Hepatocyte (in vitro differentiated cells): ENCODE measurements around the gene MACROH2A1. TPM values are rescaled to one million over a fixed set of nuclear protein-coding genes. Genes with fewer than 3 reads are reported as not detected.

Experiments used
- DNase-seq: peaks from one replicate; pipeline ENCODE4 v3.0.0-alpha.2; 2016; ENCODE audit warnings: low spot score
- H2AFZ ChIP-seq: fragments of 200-600 bp; sonication (generic); 2 replicates; pipeline ENCODE4 v1.6.0; 2016; ENCODE audit warnings: antibody characterized with exemption, mild to moderate bottlenecking
- H3K27ac ChIP-seq: fragments of 200-600 bp; sonication (generic); 2 replicates; pipeline ENCODE4 v1.5.1; 2016; ENCODE audit warnings: mild to moderate bottlenecking
- H3K27me3 ChIP-seq: fragments of 200-600 bp; sonication (generic); 2 replicates; pipeline ENCODE4 v1.6.1; 2016
- H3K36me3 ChIP-seq: fragments of 200-600 bp; sonication (generic); replicated peaks from 2 replicates; pipeline ENCODE4 v1.5.1; 2016; ENCODE audit warnings: low read depth; ENCODE audit not compliant: insufficient read depth
- H3K4me1 ChIP-seq: fragments of 200-600 bp; sonication (generic); 2 replicates; pipeline ENCODE4 v1.5.1; 2016; ENCODE audit warnings: mild to moderate bottlenecking, moderate library complexity; ENCODE audit not compliant: insufficient read depth
- H3K4me2 ChIP-seq: fragments of 200-600 bp; sonication (generic); 2 replicates; pipeline ENCODE4 v1.6.0; 2016
- H3K4me3 ChIP-seq: fragments of 200-600 bp; sonication (generic); 2 replicates; pipeline ENCODE4 v1.5.1; 2016; ENCODE audit warnings: mild to moderate bottlenecking
- H3K79me2 ChIP-seq: fragments of 200-600 bp; sonication (generic); 2 replicates; pipeline ENCODE4 v1.6.0; 2017; ENCODE audit warnings: mild to moderate bottlenecking
- H3K9me2 ChIP-seq: fragments of 200-600 bp; sonication (generic); replicated peaks from 2 replicates; pipeline ENCODE4 v1.6.0; 2017; ENCODE audit warnings: mild to moderate bottlenecking; ENCODE audit not compliant: insufficient read depth
- H3K9me3 ChIP-seq: fragments of 200-600 bp; sonication (generic); 2 replicates; pipeline ENCODE4 v1.5.1; 2016; ENCODE audit warnings: low read depth, mild to moderate bottlenecking
- H4K20me1 ChIP-seq: fragments of 200-600 bp; sonication (generic); 2 replicates; pipeline ENCODE4 v1.6.0; 2016; ENCODE audit warnings: mild to moderate bottlenecking; ENCODE audit not compliant: insufficient read depth, poor library complexity, severe bottlenecking
- EZH2 ChIP-seq: fragments of 200-600 bp; sonication (generic); IDR thresholded peaks from 2 replicates; pipeline ENCODE4 v1.6.1; 2016; ENCODE audit warnings: antibody characterized with exemption, mild to moderate bottlenecking, borderline replicate concordance
- EZH2phosphoT487 ChIP-seq: fragments of 200-600 bp; sonication (generic); IDR thresholded peaks from one replicate; pipeline ENCODE4 v1.6.1; 2018; ENCODE audit warnings: antibody characterized with exemption, mild to moderate bottlenecking, low read depth, moderate library complexity; ENCODE audit not compliant: unreplicated experiment, severe bottlenecking
- WGBS: methylation state at CpG from one replicate; pipeline ENCODE4 v1.1.6; 2016; ENCODE audit warnings: low lambda C conversion rate; ENCODE audit errors: missing lambda C conversion rate; 5-methylcytosine and 5-hydroxymethylcytosine counted together
- polyA plus RNA-seq: library from polyadenylated mRNA; unstranded; fragments of >200 nt; fragmentation: Nextera tagmentation; extraction: Ambion mirVana; gene quantifications from 2 replicates; pipeline ENCODE4 v1.2.1, GENCODE V29; 2016
- total RNA-seq: library from RNA; depleted of rRNA; stranded (reverse); fragments of >200 nt; gene quantifications from 2 replicates; pipeline ENCODE4 v1.2.3, GENCODE V29; 2014
- TF ChIP-seq, protein P1 (sequence below): fragments of 200-600 bp; sonication (generic); IDR thresholded peaks from 2 replicates; pipeline ENCODE4 v1.5.1; 2016; ENCODE audit warnings: antibody characterized with exemption, mild to moderate bottlenecking; ENCODE audit not compliant: poor library complexity

Gene MACROH2A1
- total and polyA plus RNA-seq, 2 experiments from 2014 or later: 198 to 304 TPM

DNA sequence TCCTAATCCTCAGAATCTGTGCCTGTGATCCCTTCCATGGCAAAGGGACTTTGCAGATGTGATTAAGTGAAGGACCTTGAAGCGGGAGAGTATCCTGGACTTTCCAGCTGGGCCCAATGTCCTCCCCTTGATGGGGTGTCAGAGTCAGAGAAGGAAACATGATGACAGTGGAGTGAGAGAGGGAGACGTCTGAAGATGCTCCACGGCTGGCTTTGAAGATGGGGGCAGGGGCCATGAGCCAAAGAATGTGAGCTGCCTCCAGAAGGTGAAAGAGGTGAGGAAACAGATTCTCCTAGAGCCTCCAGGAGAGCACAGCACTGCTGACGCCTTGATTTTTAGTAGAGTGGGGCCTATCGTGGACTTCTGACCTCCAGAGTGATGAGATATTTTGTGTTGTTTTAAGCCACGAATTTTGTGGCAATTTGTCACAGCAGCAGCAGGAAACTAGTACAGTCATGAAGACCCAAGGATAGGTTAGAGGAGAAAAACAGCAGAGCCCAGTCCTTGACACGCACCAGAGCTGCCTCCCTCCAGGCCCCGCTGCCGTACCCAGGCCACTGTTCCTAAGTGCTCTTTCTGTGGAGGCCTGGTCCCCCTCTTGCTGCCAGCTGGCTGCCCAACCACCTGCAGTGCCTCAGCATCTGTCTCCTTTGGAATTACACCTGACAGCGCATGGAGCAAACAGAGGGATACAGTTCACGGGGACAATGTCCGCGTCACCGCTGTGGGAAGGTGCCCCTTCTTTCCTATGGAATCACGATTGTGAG lies 78.1 kb downstream of the MACROH2A1 start:
- Histone ChIP-seq H3K27me3 (peaks cover 10% of the 10 kb centered on the region), H3K36me3 (no peaks in the 10 kb centered on the region), H3K9me3 (no peaks in the 10 kb centered on the region), H4K20me1 (no peaks in the 10 kb centered on the region), H3K79me2 (no peaks in the 10 kb centered on the region), H3K4me1 (peaks cover 9% of the 10 kb centered on the region), H3K4me3 (no peak overlapping the region), H3K4me2 (no peak overlapping the region), H3K27ac (no peak overlapping the region), H2AFZ (no peak overlapping the region), H3K9me2 (no peaks in the 10 kb centered on the region)
- TF ChIP-seq EZH2phosphoT487 (no peak), EZH2 (no peak)
- TF ChIP-seq, protein P1, sequence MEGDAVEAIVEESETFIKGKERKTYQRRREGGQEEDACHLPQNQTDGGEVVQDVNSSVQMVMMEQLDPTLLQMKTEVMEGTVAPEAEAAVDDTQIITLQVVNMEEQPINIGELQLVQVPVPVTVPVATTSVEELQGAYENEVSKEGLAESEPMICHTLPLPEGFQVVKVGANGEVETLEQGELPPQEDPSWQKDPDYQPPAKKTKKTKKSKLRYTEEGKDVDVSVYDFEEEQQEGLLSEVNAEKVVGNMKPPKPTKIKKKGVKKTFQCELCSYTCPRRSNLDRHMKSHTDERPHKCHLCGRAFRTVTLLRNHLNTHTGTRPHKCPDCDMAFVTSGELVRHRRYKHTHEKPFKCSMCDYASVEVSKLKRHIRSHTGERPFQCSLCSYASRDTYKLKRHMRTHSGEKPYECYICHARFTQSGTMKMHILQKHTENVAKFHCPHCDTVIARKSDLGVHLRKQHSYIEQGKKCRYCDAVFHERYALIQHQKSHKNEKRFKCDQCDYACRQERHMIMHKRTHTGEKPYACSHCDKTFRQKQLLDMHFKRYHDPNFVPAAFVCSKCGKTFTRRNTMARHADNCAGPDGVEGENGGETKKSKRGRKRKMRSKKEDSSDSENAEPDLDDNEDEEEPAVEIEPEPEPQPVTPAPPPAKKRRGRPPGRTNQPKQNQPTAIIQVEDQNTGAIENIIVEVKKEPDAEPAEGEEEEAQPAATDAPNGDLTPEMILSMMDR: no peak
- no peak for DNase-seq
- WGBS: 91% methylated on average over 15 of the region's 15 CpGs

DNA sequence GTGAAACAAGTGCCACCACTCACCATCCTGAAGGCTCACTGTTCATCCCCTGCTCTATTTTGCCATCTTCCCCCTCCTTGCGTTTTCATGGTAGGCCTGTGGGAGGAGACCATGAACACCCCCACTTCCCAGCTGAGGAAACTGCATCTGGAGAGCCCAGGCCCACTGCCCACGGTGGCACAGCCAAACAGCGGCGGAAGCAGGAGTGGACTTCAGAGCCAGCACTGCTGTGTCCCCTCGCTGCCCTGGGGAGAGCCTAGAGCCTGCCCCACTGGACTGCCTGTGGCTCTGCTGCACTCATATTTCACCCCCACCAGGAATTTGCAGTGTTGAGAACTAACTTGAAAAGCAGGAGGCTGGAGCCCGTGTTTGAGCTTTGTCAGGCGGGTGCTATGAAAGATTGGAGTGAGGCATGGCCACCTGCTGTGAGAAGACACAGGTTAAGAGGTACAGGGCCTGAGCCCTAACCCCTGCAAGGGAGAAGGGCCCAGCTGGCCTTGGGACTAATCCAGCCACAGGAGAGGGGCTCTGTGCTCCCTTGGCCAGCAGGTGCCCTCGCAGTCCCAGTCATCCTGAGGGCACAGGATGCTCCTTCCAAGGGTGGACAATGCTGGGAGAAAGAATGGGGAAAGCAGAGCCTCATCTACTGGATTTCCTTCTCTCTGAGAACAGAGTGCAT lies 79.0 kb downstream of the MACROH2A1 start:
- Histone ChIP-seq H3K36me3 (no peaks in the 10 kb centered on the region), H3K79me2 (no peaks in the 10 kb centered on the region), H3K4me1 (peaks cover 9% of the 10 kb centered on the region), H3K9me3 (no peaks in the 10 kb centered on the region), H3K27me3 (peaks cover 10% of the 10 kb centered on the region), H4K20me1 (no peaks in the 10 kb centered on the region), H3K4me2 (no peak overlapping the region), H3K4me3 (no peak overlapping the region), H2AFZ (no peak overlapping the region), H3K9me2 (no peaks in the 10 kb centered on the region), H3K27ac (no peak overlapping the region)
- TF ChIP-seq, protein P1: no peak
- TF ChIP-seq EZH2: no peak
- TF ChIP-seq EZH2phosphoT487: no peak
- no peak for DNase-seq
- 85% methylated on average over 8 of the region's 8 CpGs for WGBS

DNA sequence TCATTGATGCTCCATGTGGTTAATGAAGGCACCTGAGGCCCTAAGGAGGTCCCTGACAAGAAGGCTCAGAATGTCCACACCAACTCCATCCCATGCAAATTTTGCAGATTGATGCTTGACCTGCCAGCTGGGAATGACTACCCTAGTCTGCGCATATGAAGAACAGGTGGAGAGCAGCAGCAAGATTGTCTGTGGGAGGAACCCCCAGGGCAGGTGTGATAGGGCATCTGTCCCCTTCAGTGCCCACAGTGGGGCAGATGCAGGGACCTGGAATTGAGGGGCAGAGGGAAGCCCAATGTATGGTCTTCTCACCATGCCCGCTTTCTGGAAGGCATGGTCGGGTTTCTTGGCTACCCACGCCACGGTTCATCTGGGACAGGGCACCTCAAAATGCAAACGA lies 79.6 kb downstream of the MACROH2A1 start:
- Histone ChIP-seq H3K4me2 (no peak overlapping the region), H3K4me1 (peaks cover 9% of the 10 kb centered on the region), H3K79me2 (no peaks in the 10 kb centered on the region), H3K9me2 (no peaks in the 10 kb centered on the region), H3K36me3 (no peaks in the 10 kb centered on the region), H3K4me3 (no peak overlapping the region), H3K9me3 (no peaks in the 10 kb centered on the region), H3K27me3 (peaks cover 10% of the 10 kb centered on the region), H2AFZ (no peak overlapping the region), H4K20me1 (no peaks in the 10 kb centered on the region), H3K27ac (no peak overlapping the region)
- no peak for DNase-seq
- 95% methylated on average over 6 of the region's 6 CpGs for WGBS
- TF ChIP-seq EZH2phosphoT487: no peak
- TF ChIP-seq, protein P1: no peak
